Gastroesophageal sphincter (tissue), 4 donors: ENCODE data around the gene BOK. TPM values are rescaled to one million over a fixed set of nuclear protein-coding genes. Genes with fewer than 3 reads are reported as not detected.

ENCODE experiments used
- ATAC-seq: fragments of 150-250 bp; one replicate; pipeline ENCODE4 v1.9.1; 2016; ENCODE audit warnings: mild to moderate bottlenecking, moderate library complexity
- H3K27ac ChIP-seq, 4 donors: fragments of 200-600 bp; sonication (generic) in 3 of 4; 1 replicate in 3 of 4; 2 replicates in 1 of 4; pipeline ENCODE4 v1.5.1; 2016 to 2019
- H3K27me3 ChIP-seq: fragments of 200-600 bp; sonication (generic); one replicate; pipeline ENCODE4 v1.5.1; 2019
- H3K36me3 ChIP-seq, 2 donors: fragments of 200-600 bp; sonication (generic); one replicate each; pipeline ENCODE4 v1.5.1; 2019; ENCODE audit warnings: control low read depth in 1 of 2
- H3K4me1 ChIP-seq, 3 donors: fragments of 200-600 bp; sonication (generic); 1 replicate in 2 of 3; 2 replicates in 1 of 3; pipeline ENCODE4 v1.5.1; 2016 to 2019; ENCODE audit warnings: control low read depth in 2 of 3
- H3K4me3 ChIP-seq, 2 donors: fragments of 200-600 bp; sonication (generic); one replicate each; pipeline ENCODE4 v1.5.1; 2019; ENCODE audit warnings: mild to moderate bottlenecking in 1 of 2, moderate library complexity in 1 of 2
- H3K9me3 ChIP-seq, 3 donors: fragments of 200-600 bp; sonication (generic); one replicate each; pipeline ENCODE4 v1.5.1; 2017 to 2019; ENCODE audit warnings: control low read depth in 2 of 3
- CTCF ChIP-seq, 4 experiments: fragments of 200-600 bp in 2 of 4; fragments of 450-650 bp in 2 of 4; sonication (generic) in 1 of 4; IDR thresholded peaks; one replicate each; pipeline ENCODE4 v1.5.1; 2017 to 2019; ENCODE audit warnings: antibody characterized with exemption in 4 of 4, mild to moderate bottlenecking in 2 of 4, moderate library complexity in 2 of 4
- EP300 ChIP-seq: sonication (generic); formaldehyde crosslinking; IDR thresholded peaks from one replicate; pipeline ENCODE4 v1.6.1; 2017; ENCODE audit warnings: antibody characterized with exemption, mild to moderate bottlenecking
- POLR2A ChIP-seq, 2 donors: fragments of 450-650 bp; IDR thresholded peaks; one replicate each; pipeline ENCODE4 v1.6.1; 2017; ENCODE audit warnings: antibody characterized with exemption in 2 of 2, mild to moderate bottlenecking in 2 of 2, moderate library complexity in 1 of 2
- POLR2AphosphoS5 ChIP-seq: sonication (generic); formaldehyde crosslinking; IDR thresholded peaks from one replicate; pipeline ENCODE4 v1.6.1; 2017; ENCODE audit warnings: antibody characterized with exemption
- WGBS, 2 donors: methylation state at CpG; one replicate each; pipeline ENCODE4 v1.1.5; 2018; ENCODE audit warnings: low coverage in 1 of 2; 5-methylcytosine and 5-hydroxymethylcytosine counted together
- total RNA-seq, 4 donors: library from RNA; depleted of rRNA; stranded (reverse); fragments of >200 nt; gene quantifications; one replicate each; pipeline ENCODE4 v1.1.0, GENCODE V29; 2016

BOK gene
- total RNA-seq, 4 donors from 2014 or later, result 46.0 to 128 (median 66.3) TPM

DNA sequence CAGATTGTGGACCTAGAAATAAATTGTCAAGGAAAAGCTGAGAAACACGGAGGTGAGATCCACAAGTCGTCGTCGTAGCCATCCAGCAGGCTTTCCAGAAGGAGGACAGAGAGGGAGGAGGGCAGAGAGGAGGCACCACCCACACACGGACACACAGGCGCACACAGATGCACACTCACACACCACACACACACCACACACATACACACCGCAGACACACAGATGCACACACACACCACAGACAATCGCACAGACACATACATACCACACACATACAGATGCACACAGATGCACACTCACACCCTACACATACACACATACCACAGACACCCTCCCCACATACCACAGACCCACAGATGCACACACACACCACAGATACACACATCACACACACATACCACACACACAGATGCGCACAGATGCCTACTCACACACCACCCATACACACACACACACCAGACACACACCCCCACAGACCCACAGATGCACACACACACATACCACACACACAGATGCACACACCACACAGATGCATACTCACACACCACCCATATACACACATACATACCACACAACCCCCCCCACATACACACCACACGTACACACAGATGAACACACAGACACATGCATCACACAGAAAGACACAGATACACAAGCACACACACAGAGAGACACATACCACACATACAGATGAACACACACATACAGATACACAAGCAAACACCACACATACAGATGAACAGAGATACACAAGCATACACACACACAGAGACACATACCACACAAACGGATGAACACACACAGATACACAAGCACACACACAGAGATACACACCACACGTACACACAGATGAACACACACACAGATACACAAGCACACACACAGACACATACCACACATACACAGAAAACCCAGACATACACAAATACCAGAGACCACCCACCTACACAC, 12.7 kb upstream of the BOK start:
- Histone ChIP-seq H3K4me3 (no peak overlapping the region), H3K36me3 (no peaks in the 10 kb centered on the region), H3K27me3 (peaks cover 35% of the 10 kb centered on the region), H3K9me3 (peaks cover 0 to 4% (median 0%) of the 10 kb centered on the region in 3 donors), H3K4me1 (peaks cover 0 to 55% (median 17%) of the 10 kb centered on the region in 3 donors), H3K27ac (no peak overlapping the region)
- TF ChIP-seq CTCF (IDR thresholded peaks at IDR 0.05) (no peak), POLR2AphosphoS5 (no peak), EP300 (no peak), POLR2A (IDR thresholded peaks at IDR 0.05) (no peak)
- 57 to 66% methylated on average over 10 to 11 of the region's 12 CpGs for WGBS, 2 donors
- ATAC-seq, result no peak

- Histone ChIP-seq H3K9me3 (no peaks in the 10 kb centered on the region), H3K4me3 (no peak overlapping the region), H3K27me3 (peaks cover 24% of the 10 kb centered on the region), H3K4me1 (peaks cover 0 to 51% (median 10%) of the 10 kb centered on the region in 3 donors), H3K36me3 (no peaks in the 10 kb centered on the region), H3K27ac (no peak overlapping the region)
- no peak for ATAC-seq
- WGBS, 2 donors, result 35 to 38% methylated on average over 13 to 16 of the region's 25 CpGs
- TF ChIP-seq POLR2AphosphoS5, result no peak
- TF ChIP-seq EP300, result no peak
- TF ChIP-seq CTCF (IDR thresholded peaks at IDR 0.05), result no peak
- no peak for TF ChIP-seq POLR2A (IDR thresholded peaks at IDR 0.05)
These were observed 11.6 kb upstream of the BOK start for GRCh38 chr2:241546771-241547498.

DNA sequence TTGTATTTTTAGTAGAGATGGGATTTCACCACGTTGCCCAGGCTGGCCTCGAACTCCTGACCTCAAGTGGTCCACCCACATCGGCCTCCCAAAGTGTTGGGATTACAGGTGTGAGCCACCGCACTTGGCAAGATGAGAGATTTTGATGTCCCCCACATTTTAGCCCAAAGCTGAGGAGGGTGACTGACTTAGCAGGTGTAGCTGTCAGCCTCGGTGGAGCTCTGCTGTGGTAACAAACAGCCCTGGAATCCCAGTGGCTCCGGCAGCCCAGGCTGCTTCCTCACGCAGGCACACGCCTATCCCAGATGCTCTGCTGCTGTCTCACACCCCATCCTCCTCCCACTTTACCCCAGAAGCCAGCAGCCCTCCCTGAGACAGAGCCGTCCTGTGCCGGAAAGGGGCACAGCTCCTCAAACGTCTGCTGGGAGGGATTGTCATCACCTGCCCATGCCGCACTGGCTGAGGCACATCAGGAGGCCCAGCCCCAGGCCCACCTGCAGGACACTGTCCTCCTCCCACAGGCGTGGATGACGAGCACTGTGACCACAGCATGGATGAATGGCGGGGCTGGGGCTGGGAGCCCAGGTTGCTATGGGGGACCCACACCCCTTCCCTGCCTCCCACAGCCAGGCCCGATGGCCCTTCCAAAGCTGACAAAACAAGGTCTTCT, 10.6 kb upstream of the BOK start:
- H3K36me3 ChIP-seq, result no peaks in the 10 kb centered on the region
- H3K27me3 ChIP-seq, result peaks cover 14% of the 10 kb centered on the region
- no peaks in the 10 kb centered on the region for H3K9me3 ChIP-seq
- no peak overlapping the region for H3K27ac ChIP-seq
- H3K4me3 ChIP-seq, result no peak overlapping the region
- H3K4me1 ChIP-seq, result peaks cover 0 to 47% (median 8%) of the 10 kb centered on the region in 3 donors
- no peak for TF ChIP-seq POLR2AphosphoS5
- TF ChIP-seq POLR2A (IDR thresholded peaks at IDR 0.05), result no peak
- no peak for TF ChIP-seq CTCF (IDR thresholded peaks at IDR 0.05)
- no peak for TF ChIP-seq EP300
- ATAC-seq, result no peak
- WGBS, 2 donors, result 87% methylated on average over 3 of the region's 16 CpGs; no CpG with 5 or more reads in 1 of the 2 donors

- Histone ChIP-seq H3K4me3 (no peak overlapping the region), H3K9me3 (no peaks in the 10 kb centered on the region), H3K27me3 (peaks cover 9% of the 10 kb centered on the region), H3K4me1 (peaks cover 0 to 47% (median 8%) of the 10 kb centered on the region in 3 donors), H3K36me3 (no peaks in the 10 kb centered on the region), H3K27ac (no peak overlapping the region)
- WGBS, 2 donors, result no CpG with 5 or more reads among the region's 3 CpGs
- no peak for ATAC-seq
- no peak for TF ChIP-seq POLR2AphosphoS5
- no peak for TF ChIP-seq POLR2A (IDR thresholded peaks at IDR 0.05)
- TF ChIP-seq EP300, result no peak
- no peak for TF ChIP-seq CTCF (IDR thresholded peaks at IDR 0.05)
These were observed 10.1 kb upstream of the BOK start for GRCh38 chr2:241548451-241548835.
